ENCODE results near the gene ZNF25. TPM values are rescaled to one million over a fixed set of nuclear protein-coding genes. Genes with fewer than 3 reads are reported as not detected.
A peak's percentile ranks its signal among the peaks of the same experiment; 100 is the strongest.

ZNF25 gene
- total and polyA plus RNA-seq, 9 of the 15 experiments (the other 6 are each of a cell fraction or from before 2014, with no cell fraction given), result 0.62 to 2.3 (median 1.6) TPM

GRCh38 chr10:38010119-38010903 lies 33.9 kb upstream of the ZNF25 start, which contains the start of gene ZNF33A (continued):
- TF ChIP-seq BCLAF1 (IDR thresholded peaks at IDR 0.05; ENCODE audit: borderline replicate concordance in 1 of 2, control insufficient read depth in 1 of 2, low read depth in 2 of 2, low read length in 1 of 2), result no peak
- peak; percentile 28; the same call in 1 of the 2 replicates for TF ChIP-seq POLR2AphosphoS5 (IDR thresholded peaks at IDR 0.05; ENCODE audit: control insufficient read depth, insufficient read depth, low read depth, low read length)
- TF ChIP-seq TRIM24 (IDR thresholded peaks at IDR 0.05), result no peak
- 0 out of 2 replicates have a peak, but pooled peaks have one; percentile 18 for TF ChIP-seq ZSCAN29 (IDR thresholded peaks at IDR 0.05)
- TF ChIP-seq NEUROD1 (IDR thresholded peaks at IDR 0.05; ENCODE audit: borderline replicate concordance, low read depth, low read length, partially characterized antibody), result peak; percentile 31
- TF ChIP-seq SMARCA4 (IDR thresholded peaks at IDR 0.05), result peak; percentile 60
- TF ChIP-seq POLR2B (IDR thresholded peaks at IDR 0.05; ENCODE audit: low read depth, partially characterized antibody), result peak; percentile 7
- no peak for TF ChIP-seq TSC22D4 (tag; IDR thresholded peaks at IDR 0.05)
- no peak for TF ChIP-seq ARID2 (IDR thresholded peaks at IDR 0.05)
- TF ChIP-seq FOXJ3 (CRISPR knock-in tag; IDR thresholded peaks at IDR 0.05), result no peak
- TF ChIP-seq GMEB1 (CRISPR knock-in tag; IDR thresholded peaks at IDR 0.05), result peak; percentile 49; the same call in 1 of the 2 replicates
- no peak for TF ChIP-seq PKNOX1 (IDR thresholded peaks at IDR 0.05)
- TF ChIP-seq SMAD1 (IDR thresholded peaks at IDR 0.05; ENCODE audit: low read depth, low read length, partially characterized antibody), result peak; percentile 23
- no peak for TF ChIP-seq TEAD4 (IDR thresholded peaks at IDR 0.05; ENCODE audit: low read length)
- no peak for TF ChIP-seq TEAD4 (CRISPR knock-in tag; IDR thresholded peaks at IDR 0.05; ENCODE audit: borderline replicate concordance)
- TF ChIP-seq ZFP91 (CRISPR knock-in tag; IDR thresholded peaks at IDR 0.05), result no peak
- peak; percentile 27 for TF ChIP-seq MEIS2 (IDR thresholded peaks at IDR 0.05; ENCODE audit: partially characterized antibody)
- TF ChIP-seq SIX5 (IDR thresholded peaks at IDR 0.05; ENCODE audit: borderline replicate concordance in 1 of 2, insufficient read depth in 1 of 2, low read depth in 1 of 2, low read length in 2 of 2), result peak; percentile 36 to 58; a peak in 3 of 4 replicates
- TF ChIP-seq TARDBP (IDR thresholded peaks at IDR 0.05), result no peak
- TF ChIP-seq HCFC1 (IDR thresholded peaks at IDR 0.05; ENCODE audit: low read depth, low read length), result peak; percentile 87

All from K562 (cell line).